Gastroesophageal sphincter (tissue), 4 donors: Measurements from ENCODE around the gene RNFT1. TPM values are rescaled to one million over a fixed set of nuclear protein-coding genes. Genes with fewer than 3 reads are reported as not detected.
A peak's percentile ranks its signal among the peaks of the same experiment; 100 is the strongest.
"Not testable (repeated sequence)": the region's sequence is repeated elsewhere in the genome, so short reads cannot be mapped to it uniquely, and the experiment has no call there.

Experiments used
- ATAC-seq: fragments of 150-250 bp; one replicate; pipeline ENCODE4 v1.9.1; 2016; ENCODE audit warnings: mild to moderate bottlenecking, moderate library complexity
- H3K27ac ChIP-seq, 4 donors: fragments of 200-600 bp; sonication (generic) in 3 of 4; 1 replicate in 3 of 4; 2 replicates in 1 of 4; pipeline ENCODE4 v1.5.1; 2016 to 2019
- H3K27me3 ChIP-seq: fragments of 200-600 bp; sonication (generic); one replicate; pipeline ENCODE4 v1.5.1; 2019
- H3K36me3 ChIP-seq, 2 donors: fragments of 200-600 bp; sonication (generic); one replicate each; pipeline ENCODE4 v1.5.1; 2019; ENCODE audit warnings: control low read depth in 1 of 2
- H3K4me1 ChIP-seq, 3 donors: fragments of 200-600 bp; sonication (generic); 1 replicate in 2 of 3; 2 replicates in 1 of 3; pipeline ENCODE4 v1.5.1; 2016 to 2019; ENCODE audit warnings: control low read depth in 2 of 3
- H3K4me3 ChIP-seq, 2 donors: fragments of 200-600 bp; sonication (generic); one replicate each; pipeline ENCODE4 v1.5.1; 2019; ENCODE audit warnings: mild to moderate bottlenecking in 1 of 2, moderate library complexity in 1 of 2
- H3K9me3 ChIP-seq, 3 donors: fragments of 200-600 bp; sonication (generic); one replicate each; pipeline ENCODE4 v1.5.1; 2017 to 2019; ENCODE audit warnings: control low read depth in 2 of 3
- EP300 ChIP-seq: sonication (generic); formaldehyde crosslinking; IDR thresholded peaks from one replicate; pipeline ENCODE4 v1.6.1; 2017; ENCODE audit warnings: antibody characterized with exemption, mild to moderate bottlenecking
- POLR2A ChIP-seq, 2 donors: fragments of 450-650 bp; IDR thresholded peaks; one replicate each; pipeline ENCODE4 v1.6.1; 2017; ENCODE audit warnings: antibody characterized with exemption in 2 of 2, mild to moderate bottlenecking in 2 of 2, moderate library complexity in 1 of 2
- POLR2AphosphoS5 ChIP-seq: sonication (generic); formaldehyde crosslinking; IDR thresholded peaks from one replicate; pipeline ENCODE4 v1.6.1; 2017; ENCODE audit warnings: antibody characterized with exemption
- WGBS, 2 donors: methylation state at CpG; one replicate each; pipeline ENCODE4 v1.1.5; 2018; ENCODE audit warnings: low coverage in 1 of 2; 5-methylcytosine and 5-hydroxymethylcytosine counted together
- total RNA-seq, 4 donors: library from RNA; depleted of rRNA; stranded (reverse); fragments of >200 nt; gene quantifications; one replicate each; pipeline ENCODE4 v1.1.0, GENCODE V29; 2016
- TF ChIP-seq, protein P1 (sequence below), 4 experiments: fragments of 200-600 bp in 2 of 4; fragments of 450-650 bp in 2 of 4; sonication (generic) in 1 of 4; IDR thresholded peaks; one replicate each; pipeline ENCODE4 v1.5.1; 2017 to 2019; ENCODE audit warnings: antibody characterized with exemption in 4 of 4, mild to moderate bottlenecking in 2 of 4, moderate library complexity in 2 of 4

Gene RNFT1
- total RNA-seq, 4 donors from 2014 or later, result 5.6 to 10.6 (median 6.6) TPM

DNA sequence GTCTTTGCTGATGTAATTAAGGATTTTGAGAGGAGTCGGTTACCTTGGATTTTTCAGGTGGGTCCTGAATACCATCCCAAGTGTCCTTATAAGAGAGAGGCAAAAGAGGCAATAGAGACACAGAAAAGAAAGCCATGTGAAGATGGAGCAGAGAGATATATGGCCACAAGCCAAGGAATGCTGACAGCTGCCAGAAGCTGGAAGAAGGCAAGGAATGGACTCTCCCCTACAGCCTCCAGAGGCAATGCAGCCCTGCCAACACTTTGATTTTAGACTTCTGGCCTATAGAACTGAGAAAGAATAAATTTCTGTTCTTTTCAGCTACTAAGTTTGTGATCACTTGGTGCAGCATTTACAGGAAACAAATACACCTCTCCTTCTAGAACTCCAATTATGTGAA is 8.2 kb upstream of the RNFT1 start:
- ATAC-seq, result no peak
- H3K9me3 ChIP-seq, result no peaks in the 10 kb centered on the region
- WGBS, 2 donors, result 92 to 100% methylated on average over 1 of the region's 1 CpG

GRCh38 chr17:59971771-59972170 is 7.2 kb upstream of the RNFT1 start:
- H3K27me3 ChIP-seq, H3K27ac ChIP-seq, H3K9me3 ChIP-seq, ATAC-seq, H3K4me3 ChIP-seq, H3K36me3 ChIP-seq, H3K4me1 ChIP-seq: not testable (repeated sequence)
- WGBS, 2 donors, result 92 to 95% methylated on average over 2 of the region's 2 CpGs

More for the DNA sequence above, 8.2 kb upstream of the RNFT1 start:
- Histone ChIP-seq H3K27ac (no peak overlapping the region), H3K27me3 (no peaks in the 10 kb centered on the region), H3K4me3 (no peak overlapping the region), H3K36me3 (no peaks in the 10 kb centered on the region), H3K4me1 (no peaks in the 10 kb centered on the region)
- TF ChIP-seq, protein P1, sequence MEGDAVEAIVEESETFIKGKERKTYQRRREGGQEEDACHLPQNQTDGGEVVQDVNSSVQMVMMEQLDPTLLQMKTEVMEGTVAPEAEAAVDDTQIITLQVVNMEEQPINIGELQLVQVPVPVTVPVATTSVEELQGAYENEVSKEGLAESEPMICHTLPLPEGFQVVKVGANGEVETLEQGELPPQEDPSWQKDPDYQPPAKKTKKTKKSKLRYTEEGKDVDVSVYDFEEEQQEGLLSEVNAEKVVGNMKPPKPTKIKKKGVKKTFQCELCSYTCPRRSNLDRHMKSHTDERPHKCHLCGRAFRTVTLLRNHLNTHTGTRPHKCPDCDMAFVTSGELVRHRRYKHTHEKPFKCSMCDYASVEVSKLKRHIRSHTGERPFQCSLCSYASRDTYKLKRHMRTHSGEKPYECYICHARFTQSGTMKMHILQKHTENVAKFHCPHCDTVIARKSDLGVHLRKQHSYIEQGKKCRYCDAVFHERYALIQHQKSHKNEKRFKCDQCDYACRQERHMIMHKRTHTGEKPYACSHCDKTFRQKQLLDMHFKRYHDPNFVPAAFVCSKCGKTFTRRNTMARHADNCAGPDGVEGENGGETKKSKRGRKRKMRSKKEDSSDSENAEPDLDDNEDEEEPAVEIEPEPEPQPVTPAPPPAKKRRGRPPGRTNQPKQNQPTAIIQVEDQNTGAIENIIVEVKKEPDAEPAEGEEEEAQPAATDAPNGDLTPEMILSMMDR (IDR thresholded peaks at IDR 0.05), result no peak
- no peak for TF ChIP-seq EP300
- TF ChIP-seq POLR2AphosphoS5, result no peak
- TF ChIP-seq POLR2A (IDR thresholded peaks at IDR 0.05), result no peak

DNA sequence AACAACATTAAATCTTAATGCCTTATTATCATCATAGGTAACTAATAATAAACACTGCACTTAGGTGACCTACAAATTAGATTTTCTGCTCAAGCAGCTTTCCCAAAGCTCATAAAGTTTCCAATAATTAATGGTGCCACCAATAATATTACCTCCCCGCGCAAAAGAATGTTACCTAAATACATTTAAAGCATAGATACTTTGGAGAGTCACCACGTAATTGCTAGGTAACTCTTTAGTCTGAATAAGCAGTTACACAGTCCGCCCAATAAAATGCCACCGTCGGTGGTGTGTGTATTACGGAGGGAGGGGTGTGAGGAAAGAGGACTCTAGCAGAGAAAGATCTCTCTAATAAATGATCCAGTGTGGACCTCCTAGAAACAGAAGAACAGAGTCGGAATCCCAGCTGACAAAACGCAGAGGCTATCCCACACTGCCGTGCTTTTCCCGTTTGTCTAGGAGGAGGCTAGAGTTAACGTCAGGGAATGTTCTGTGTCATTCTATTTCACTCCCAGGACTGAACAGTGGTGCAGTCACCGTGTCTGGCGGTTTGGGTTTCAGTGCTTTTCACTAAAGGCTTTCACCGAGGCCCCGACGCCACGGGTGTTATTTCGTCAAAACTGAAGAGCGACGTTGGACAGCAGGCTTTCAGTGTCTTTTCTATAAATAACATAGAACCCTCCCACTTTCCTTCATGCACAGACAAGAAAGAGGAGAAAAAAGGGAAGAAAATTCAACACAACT is 630 bp downstream of the RNFT1 start:
- Histone ChIP-seq H3K36me3 (no peaks in the 10 kb centered on the region), H3K27ac (peak overlapping the region; percentile 88 to 95 (median 93)), H3K9me3 (no peaks in the 10 kb centered on the region), H3K4me3 (peak overlapping the region; percentile 65 to 70), H3K27me3 (no peaks in the 10 kb centered on the region), H3K4me1 (peaks cover 0 to 28% (median 11%) of the 10 kb centered on the region in 3 donors)
- ATAC-seq, result peak; percentile 53
- TF ChIP-seq, protein P1 (IDR thresholded peaks at IDR 0.05), result no peak
- TF ChIP-seq POLR2AphosphoS5, result peak; percentile 61
- WGBS, 2 donors, result 0 to 2% methylated on average over 17 to 21 of the region's 21 CpGs

- 77 to 86% methylated on average over 3 to 6 of the region's 6 CpGs for WGBS, 2 donors
- Histone ChIP-seq H3K4me1 (peaks cover 0 to 28% (median 11%) of the 10 kb centered on the region in 3 donors), H3K4me3 (no peak overlapping the region), H3K9me3 (no peaks in the 10 kb centered on the region), H3K27ac (no peak overlapping the region), H3K36me3 (peaks cover 0 to 6% of the 10 kb centered on the region in 2 donors), H3K27me3 (no peaks in the 10 kb centered on the region)
- TF ChIP-seq POLR2AphosphoS5, result no peak
- TF ChIP-seq, protein P1 (IDR thresholded peaks at IDR 0.05), result no peak
- TF ChIP-seq POLR2A (IDR thresholded peaks at IDR 0.05), result no peak
- no peak for TF ChIP-seq EP300
- no peak for ATAC-seq
Observed at GRCh38 chr17:59962739-59963318, 1.7 kb downstream of the RNFT1 start.

- WGBS, 2 donors, result 85 to 97% methylated on average over 4 to 6 of the region's 8 CpGs
- not testable (repeated sequence) for ATAC-seq
Observed at GRCh38 chr17:59959574-59959973, 5.0 kb downstream of the RNFT1 start.

GRCh38 chr17:59954856-59955255 is 9.7 kb downstream of the RNFT1 start:
- Histone ChIP-seq H3K27ac (no peak overlapping the region), H3K36me3 (peaks cover 0 to 60% of the 10 kb centered on the region in 2 donors), H3K4me1 (no peaks in the 10 kb centered on the region), H3K9me3 (no peaks in the 10 kb centered on the region), H3K4me3 (no peak overlapping the region), H3K27me3 (no peaks in the 10 kb centered on the region)
- ATAC-seq, result no peak
- WGBS, 2 donors, result 76 to 91% methylated on average over 3 of the region's 3 CpGs
- TF ChIP-seq POLR2AphosphoS5 (no peak), POLR2A (IDR thresholded peaks at IDR 0.05) (no peak), EP300 (no peak)
- TF ChIP-seq, protein P1 (IDR thresholded peaks at IDR 0.05), result no peak

More at GRCh38 chr17:59959574-59959973, 5.0 kb downstream of the RNFT1 start:
- not testable (repeated sequence) for H3K27ac ChIP-seq, H3K27me3 ChIP-seq, H3K4me3 ChIP-seq, H3K9me3 ChIP-seq
- peaks cover 0 to 21% (median 8%) of the 10 kb centered on the region in 3 donors for H3K4me1 ChIP-seq
- H3K36me3 ChIP-seq, result peaks cover 0 to 33% of the 10 kb centered on the region in 2 donors
